22Rv1 (cell line): Measurements from ENCODE around the gene PTTG1.

ENCODE experiments used
- CTCF ChIP-seq: fragments of 450-650 bp; IDR thresholded peaks from 2 replicates; pipeline ENCODE4 v1.5.1; 2017; ENCODE audit warnings: mild to moderate bottlenecking
- ZFX ChIP-seq: fragments of 450-650 bp; IDR thresholded peaks from 2 replicates; pipeline ENCODE4 v1.6.1; 2017; ENCODE audit warnings: antibody characterized with exemption, borderline replicate concordance

DNA sequence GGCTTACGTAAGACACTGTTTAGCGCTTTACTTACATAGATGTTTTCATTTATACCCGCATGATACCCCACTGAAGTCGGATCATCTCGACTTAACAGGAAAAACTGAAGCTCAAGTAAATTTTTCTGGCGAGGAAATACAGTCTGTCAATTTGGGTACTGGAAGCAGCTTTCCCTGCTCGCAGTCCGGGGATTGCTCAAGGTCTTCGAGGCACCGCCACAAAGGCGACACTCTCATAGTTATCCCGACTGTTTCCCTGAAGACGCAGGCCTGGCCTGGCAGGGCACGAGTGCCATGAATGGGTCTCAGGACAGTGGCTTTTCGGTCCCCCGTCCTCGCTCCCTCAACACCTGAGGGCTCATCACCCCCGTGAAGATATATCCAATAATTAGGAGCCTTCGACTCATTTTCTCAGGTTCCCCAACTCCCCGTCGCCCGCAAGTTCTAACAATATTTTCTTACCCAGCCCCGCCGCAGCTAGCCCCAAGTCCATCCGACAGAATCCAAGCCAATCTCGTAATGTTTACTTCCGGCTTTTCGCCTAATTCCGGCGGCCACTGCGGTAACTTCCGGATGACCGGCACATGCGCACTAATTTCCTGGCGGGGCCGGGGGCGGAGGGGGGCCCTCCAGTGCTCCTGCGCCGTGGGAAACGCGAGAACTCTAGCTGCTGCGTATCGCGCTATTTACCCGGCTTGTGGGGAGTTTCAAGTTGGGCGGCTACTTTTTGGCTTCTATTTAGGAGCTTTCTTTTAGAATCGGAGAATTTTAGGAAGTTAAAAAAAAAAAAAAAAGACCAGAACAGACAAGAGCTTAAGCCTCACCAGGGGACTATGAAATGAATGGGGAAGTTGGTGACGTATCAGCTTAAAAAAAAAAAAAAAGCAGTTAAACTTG is 2.8 kb upstream of the PTTG1 start, which contains the start of gene SLU7:
- no peak for TF ChIP-seq CTCF
- no peak for TF ChIP-seq ZFX
